Non-pigmented ciliary epithelial cell (primary cell): ENCODE data around the gene RASGRP4.
"Not testable (repeated sequence)": the region's sequence is repeated elsewhere in the genome, so short reads cannot be mapped to it uniquely, and the experiment has no call there.

Experiments
- DNase-seq: peaks from one replicate; pipeline ENCODE4 v3.0.0-alpha.2; 2010; ENCODE audit warnings: low read depth

Gene RASGRP4, protein sequence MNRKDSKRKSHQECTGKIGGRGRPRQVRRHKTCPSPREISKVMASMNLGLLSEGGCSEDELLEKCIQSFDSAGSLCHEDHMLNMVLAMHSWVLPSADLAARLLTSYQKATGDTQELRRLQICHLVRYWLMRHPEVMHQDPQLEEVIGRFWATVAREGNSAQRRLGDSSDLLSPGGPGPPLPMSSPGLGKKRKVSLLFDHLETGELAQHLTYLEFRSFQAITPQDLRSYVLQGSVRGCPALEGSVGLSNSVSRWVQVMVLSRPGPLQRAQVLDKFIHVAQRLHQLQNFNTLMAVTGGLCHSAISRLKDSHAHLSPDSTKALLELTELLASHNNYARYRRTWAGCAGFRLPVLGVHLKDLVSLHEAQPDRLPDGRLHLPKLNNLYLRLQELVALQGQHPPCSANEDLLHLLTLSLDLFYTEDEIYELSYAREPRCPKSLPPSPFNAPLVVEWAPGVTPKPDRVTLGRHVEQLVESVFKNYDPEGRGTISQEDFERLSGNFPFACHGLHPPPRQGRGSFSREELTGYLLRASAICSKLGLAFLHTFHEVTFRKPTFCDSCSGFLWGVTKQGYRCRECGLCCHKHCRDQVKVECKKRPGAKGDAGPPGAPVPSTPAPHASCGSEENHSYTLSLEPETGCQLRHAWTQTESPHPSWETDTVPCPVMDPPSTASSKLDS

DNA sequence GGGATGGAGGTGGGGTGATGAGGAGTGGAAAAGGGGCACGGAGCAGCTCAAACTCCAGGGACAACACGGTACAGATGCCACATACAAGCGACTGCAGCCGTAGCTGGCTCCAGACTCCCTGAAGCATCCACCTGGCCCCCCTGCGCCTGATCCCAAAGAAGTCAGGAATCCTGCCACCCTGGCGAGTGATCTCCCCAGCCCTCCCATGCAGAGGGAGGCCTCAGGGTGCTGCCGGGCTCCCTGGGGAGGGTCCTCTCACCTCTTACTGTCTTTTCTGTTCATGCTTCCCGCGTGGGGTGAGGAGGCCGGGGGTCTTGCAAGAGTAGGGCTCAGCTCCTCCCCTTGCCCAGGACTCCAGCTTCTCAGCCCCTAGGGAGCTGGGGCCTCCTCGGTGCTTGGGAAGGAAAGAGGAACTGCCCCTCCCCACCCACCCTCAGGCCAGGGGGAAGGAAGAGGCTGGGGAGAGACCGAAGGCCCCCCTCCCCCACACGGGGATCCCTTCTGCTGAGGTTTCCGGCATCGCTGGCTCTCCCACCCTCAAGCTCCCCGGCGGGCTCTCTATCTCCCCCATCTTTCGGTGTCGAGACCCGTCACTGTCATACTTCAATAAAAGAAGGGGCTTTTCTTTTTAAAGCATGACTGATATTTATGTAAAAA is at the start of gene RASGRP4:
TSS of gene RASGRP4 (minus strand) at position 410 of the 657 bp plus-strand sequence. CDS start at position 282, 128 bp downstream.
- DNase-seq = no peak

DNA sequence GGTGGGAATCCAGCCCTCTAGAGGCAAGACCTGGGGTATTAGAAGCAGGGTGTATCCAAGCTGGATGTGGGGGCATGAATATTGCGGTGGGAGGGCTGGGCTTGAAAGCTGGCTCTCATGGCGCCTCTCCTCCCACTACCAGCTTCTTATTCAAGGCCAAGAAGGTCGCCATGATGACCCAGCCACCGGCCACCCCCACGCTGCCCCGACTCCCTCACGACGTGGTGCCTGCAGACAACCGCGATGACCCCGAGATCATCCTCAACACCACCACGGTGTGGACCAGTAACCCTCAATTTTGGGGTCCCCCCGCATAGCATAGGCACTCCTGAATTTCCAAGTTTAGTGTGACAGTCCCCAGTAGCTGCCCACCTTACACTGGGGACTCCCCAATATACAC is 49.2 kb upstream of the RASGRP4 start:
- no peak for DNase-seq

DNA sequence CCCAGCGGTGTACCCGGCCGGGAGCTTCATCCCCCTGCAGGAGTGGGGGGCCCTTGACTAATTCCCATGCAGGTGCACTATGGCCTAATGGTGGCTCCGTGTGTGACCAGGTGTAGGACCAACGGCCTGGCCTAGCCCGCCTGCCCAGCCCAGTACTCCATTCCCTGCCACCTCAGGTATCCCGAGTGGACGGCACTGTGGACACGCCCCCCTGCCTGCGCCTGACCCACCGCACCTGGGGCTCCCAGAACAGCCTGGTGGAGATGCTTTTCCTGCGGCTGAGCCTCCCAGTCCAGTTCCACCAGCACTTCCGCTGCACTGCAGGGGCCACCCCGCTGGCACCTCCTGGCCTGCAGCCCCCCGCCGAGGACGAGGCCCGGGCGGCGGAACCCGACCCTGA is 47.2 kb upstream of the RASGRP4 start:
- DNase-seq = no peak

DNA sequence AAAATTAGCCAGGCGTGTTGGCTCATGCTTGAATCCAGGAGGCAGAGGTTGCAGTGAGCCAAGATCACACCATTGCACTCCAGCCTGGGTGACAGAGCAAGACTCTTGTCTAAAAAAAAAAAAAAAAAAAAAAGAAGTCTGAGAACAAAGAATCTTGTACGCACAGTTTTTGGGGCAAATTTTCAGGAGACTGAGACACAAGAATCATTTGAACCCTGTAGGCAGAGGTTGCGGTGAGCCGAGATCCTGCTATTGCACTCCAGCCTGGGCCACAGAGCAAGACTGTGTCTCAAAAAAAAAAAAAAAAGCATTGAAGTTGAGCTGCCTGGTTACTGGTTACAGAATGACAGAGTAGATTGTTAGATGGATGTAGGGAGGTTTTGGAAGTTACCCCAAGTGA is 46.7 kb upstream of the RASGRP4 start:
- not testable (repeated sequence) for DNase-seq

DNA sequence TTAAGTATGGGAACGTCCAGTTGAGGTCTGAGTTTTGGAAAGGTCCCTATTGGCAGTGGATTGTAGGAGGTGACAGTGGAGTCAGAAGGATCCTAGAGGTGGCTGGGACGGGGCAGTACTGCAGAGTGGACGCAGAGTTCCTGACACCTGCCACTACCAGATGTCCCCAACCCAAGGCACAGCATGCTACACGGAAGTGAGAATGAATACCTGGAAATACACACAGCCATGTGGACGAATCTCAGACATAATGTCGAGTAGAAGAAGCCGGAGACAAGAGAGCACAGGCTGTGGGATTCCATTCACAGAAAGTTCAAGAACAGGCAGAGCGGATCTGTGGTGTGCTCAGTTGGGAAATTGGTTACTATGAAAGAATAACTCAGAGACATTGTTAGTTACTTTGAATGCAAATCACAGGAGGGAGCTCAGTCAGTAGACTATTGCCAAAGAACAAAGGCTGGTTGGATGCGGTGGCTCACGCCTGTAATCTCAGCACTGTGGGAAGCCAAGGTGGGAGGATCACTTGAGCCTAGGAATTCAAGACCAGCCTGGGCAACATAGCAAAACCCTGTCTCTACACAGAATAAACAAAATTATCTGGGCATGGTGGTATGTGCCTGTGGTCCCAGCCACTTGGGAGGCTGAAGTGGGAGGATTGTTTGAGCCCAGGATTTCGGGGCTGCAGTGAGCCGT is 44.9 kb upstream of the RASGRP4 start:
- DNase-seq = no peak

DNA sequence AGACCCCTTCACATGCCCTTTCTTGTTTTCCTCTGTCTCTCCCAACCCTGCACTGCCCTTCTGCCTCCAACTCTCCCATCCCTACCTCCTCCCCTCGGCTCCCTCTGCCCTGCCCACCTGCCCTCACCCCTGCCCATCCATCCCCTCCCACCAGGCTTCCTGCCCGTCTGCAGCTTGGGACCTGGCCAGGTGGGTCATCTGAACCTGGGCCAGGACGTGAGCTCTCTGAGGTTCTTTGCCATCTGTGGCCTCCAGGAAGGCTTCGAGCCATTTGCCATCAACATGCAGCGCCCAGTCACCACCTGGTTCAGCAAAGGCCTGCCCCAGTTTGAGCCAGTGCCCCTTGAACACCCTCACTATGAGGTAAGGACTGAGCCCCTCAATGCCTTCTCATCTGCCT is 43.1 kb upstream of the RASGRP4 start:
- DNase-seq = no peak

DNA sequence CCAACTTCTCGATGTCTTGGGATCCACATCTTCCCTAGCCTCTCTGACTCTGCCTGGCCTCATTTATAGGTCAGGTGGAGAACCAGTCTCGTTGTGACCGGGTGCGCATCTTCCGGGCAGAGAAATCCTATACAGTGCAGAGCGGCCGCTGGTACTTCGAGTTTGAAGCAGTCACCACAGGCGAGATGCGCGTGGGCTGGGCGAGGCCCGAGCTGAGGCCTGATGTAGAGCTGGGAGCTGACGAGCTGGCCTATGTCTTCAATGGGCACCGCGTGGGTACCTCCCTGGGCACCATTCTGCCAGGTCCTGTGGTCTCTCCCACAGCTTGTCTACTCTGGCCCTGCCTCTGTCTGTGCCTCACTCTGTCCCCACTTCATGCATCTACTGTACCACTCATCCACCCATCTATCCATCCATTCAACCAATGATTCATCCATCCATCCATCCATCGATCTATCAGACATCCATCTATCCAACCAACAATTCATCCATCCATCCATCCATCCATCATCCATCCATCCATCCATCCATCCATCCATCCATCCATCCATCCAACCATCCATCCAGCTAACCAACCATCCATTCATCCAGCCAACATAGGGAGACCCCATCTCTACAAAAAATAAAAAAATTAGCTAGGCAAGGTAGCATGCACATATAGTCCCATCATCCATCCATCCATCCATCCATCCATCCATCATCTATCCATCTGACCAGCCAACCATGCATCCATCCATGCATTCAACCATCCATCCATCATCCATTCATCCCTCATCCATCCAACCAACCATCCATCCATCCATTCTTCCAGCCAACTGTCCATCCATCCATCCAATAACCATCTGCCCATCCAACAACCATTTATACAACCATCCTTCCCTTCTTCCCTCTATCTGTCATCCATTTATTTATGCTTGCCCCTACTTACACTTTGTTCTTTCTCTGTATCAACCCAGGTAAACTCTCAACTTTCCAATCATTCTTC is 41.8 kb upstream of the RASGRP4 start:
- DNase-seq = no peak

DNA sequence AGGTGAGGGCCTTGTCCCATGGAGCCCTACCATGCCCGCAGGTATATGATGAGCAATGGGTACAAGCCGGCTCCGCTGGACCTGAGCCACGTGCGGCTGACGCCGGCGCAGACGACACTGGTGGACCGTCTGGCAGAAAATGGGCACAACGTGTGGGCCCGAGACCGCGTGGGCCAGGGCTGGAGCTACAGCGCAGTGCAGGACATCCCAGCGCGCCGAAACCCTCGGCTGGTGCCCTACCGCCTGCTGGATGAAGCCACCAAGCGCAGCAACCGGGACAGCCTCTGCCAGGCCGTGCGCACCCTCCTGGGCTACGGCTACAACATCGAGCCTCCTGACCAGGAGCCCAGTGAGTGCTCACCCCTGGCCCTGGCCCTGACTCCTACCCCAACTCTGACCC is 40.0 kb upstream of the RASGRP4 start:
- no peak for DNase-seq

DNA sequence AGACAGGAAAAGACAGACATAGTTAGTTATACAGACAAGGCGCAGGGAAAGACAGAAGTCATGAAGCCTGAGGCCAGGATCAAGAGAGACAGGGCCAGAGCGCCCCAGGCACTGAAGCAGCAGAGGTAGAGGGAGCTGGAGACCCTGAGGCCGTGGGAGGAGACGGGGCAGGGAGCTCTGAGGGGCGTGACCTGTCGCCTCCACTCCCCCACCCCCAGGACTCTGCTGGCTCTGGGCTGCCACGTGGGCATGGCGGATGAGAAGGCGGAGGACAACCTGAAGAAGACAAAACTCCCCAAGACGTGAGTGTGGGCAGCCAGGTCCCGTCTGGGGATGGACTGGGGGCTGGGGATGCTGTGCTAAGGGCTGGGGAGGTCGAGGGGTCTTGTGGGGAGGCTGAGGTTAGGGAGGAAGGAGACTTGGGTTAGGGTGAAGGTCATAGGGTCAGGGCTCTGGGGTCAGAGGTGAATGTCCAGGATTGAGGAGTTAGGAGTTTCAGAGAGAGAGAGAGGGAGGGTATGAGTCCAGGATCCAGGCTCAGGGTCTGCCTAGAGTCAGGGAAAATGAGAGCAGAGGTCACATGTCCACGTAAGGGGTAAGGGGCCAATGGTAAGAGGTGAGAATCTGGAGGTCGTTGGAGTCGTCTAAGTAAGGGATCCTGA is 38.5 kb upstream of the RASGRP4 start:
- no peak for DNase-seq

DNA sequence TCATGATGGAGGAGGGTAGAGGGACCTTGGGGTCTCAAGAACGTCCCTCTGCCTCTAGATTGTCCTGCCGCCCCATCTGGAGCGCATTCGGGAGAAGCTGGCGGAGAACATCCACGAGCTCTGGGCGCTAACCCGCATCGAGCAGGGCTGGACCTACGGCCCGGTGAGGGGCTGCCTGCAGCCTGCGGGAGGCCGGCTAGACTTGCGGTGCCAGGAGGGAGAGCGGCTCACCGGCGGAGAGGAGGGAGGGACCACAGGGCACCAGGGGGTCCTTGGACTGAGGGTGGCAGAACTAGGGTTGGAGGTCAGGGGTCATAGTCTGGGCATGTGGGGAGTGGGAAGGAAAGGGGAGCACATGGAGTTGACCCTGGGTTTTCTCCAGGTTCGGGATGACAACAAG is 37.3 kb upstream of the RASGRP4 start:
- DNase-seq = no peak

DNA sequence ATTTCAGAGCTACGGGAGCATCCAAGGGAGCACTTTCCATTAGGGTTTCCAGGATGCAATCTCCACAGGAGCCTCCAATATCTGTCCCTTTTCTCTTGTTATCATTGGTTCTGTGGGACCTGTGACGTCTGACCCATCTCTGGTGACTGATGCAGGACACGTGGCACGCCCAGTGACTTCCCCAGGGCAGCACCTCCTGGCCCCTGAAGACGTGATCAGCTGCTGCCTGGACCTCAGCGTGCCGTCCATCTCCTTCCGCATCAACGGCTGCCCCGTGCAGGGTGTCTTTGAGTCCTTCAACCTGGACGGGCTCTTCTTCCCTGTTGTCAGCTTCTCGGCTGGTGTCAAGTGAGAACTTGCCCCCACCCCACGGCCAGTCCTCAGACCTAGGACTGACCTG is 33.0 kb upstream of the RASGRP4 start:
- no peak for DNase-seq

DNA sequence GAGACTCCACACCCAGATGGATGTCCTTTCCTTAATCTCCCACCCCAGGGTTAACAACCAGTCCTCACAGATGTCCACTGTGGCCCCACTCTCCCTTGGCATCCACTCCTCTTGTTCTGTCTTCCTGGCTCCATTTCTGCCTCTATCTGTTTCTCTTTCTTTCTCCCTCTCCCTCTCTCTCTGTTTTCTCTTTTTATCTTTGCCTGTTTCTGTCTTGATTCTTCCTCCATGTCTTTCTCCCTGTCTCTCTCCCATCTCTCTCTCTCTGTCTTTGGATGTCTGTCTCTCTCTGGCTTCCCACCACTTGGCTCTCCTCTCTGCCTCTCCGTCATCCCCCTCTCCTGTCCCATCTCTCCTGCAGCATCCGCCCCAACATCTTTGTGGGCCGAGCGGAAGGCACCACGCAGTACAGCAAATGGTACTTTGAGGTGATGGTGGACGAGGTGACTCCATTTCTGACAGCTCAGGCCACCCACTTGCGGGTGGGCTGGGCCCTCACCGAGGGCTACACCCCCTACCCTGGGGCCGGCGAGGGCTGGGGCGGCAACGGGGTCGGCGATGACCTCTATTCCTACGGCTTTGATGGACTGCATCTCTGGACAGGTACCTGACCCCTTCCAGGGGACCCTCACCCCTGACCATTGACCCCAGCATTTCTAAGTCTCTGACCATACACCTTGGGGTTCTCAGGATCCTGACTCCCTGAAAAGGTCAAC is 31.8 kb upstream of the RASGRP4 start:
- no peak for DNase-seq

DNA sequence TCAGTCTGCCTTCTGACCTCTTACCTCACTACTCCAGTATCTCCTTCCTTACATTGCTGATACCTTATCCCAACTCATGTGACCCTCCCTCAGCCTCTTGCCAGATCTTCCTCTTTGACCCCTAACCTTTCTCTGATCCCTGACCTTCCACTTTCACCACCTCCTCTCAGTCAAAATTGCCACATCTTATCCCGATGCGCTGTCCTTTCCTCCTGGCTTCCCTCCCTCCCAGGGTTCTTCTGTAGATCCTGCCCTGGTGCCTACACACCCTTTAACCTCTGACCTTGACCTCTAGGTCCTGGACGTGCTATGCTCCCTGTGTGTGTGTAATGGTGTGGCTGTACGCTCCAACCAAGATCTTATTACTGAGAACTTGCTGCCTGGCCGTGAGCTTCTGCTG is 31.2 kb upstream of the RASGRP4 start:
- no peak for DNase-seq

DNA sequence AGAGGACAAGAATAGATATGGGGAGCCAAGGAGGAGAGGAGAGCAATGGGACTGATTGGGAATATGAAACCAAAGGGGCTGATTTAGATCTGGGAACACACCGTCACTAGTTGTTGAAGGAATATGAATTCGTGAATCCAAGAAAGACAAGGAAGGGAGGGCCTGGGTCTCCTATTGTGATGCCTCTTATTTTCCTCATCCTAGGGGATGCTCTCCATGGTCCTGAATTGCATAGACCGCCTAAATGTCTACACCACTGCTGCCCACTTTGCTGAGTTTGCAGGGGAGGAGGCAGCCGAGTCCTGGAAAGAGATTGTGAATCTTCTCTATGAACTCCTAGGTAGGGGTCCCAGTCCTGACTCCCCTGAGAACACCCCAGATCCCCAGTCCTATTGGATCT is 29.0 kb upstream of the RASGRP4 start:
- DNase-seq = no peak

DNA sequence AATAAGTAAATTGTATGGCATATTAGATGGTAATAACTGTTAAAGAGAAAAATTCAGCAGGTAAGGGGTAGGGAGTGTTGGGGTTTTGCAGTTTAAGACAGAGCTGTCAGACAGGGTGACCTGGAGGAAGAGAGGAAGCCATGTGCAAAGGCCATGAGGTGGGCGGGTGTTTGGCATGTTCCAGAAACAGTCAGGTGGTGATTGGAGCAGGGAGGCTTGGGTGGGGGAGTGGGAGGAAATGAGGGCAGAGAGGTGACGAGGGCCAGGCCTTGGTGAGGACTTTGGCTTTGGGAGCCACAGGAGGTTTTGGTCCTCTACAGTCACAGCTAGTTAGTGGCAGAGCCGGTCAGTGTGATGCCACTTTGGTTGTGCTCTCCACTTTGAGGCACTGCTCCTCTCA is 27.6 kb upstream of the RASGRP4 start:
- no peak for DNase-seq

DNA sequence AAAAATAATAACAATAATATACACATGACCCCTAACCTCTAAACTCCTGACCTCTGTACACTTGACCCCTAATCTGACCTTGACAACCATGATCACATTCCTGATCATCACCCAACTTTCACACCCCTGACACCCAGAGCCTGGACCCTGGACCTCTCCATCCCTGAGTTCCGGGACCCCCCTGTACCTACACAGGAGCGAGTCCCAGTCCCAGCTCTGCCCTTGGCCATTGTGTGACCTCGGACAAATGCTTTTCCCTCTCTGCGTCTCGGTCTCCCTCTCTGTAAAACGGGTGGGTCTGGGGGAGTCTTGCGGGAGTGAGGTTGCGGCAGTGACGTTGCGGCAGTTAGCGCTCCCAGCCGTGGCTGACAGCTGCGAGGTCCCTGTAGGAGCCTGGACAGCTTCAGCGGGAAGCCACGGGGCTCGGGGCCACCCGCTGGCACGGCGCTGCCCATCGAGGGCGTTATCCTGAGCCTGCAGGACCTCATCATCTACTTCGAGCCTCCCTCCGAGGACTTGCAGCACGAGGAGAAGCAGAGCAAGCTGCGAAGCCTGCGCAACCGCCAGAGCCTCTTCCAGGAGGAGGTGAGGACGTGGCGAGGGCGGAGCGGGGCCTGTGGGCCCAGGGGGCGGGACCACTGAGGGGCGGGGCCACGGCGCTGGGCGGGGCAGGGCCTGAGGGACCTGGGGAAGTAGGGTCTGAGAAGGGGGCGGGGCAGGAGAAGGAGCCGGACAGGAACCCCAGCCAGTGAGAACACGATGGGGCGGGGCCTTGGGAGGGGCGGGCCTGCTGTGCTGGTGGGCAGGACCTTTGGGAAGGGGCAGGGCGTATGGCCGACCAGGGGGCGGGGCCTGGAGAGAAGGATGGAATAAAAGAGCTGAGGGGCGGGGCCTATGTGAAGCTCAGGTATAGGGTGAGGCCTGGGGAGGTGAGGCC is 26.7 kb upstream of the RASGRP4 start:
- no peak for DNase-seq

DNA sequence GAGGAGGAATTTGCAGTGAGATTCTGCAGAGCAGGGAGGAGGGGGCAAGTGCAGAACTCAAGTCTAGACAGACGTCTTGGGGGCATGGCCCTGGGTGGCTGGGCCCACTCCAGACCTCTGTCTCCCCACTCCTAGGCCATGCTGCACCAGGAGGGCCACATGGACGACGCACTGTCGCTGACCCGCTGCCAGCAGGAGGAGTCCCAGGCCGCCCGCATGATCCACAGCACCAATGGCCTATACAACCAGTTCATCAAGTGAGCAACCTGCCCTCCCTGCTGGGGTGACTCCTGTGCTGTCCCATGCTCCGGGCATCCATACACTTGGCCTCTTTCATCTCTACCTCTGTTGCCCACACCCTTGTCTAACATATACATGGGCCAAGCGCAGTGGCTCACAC is 25.6 kb upstream of the RASGRP4 start:
- DNase-seq = no peak

DNA sequence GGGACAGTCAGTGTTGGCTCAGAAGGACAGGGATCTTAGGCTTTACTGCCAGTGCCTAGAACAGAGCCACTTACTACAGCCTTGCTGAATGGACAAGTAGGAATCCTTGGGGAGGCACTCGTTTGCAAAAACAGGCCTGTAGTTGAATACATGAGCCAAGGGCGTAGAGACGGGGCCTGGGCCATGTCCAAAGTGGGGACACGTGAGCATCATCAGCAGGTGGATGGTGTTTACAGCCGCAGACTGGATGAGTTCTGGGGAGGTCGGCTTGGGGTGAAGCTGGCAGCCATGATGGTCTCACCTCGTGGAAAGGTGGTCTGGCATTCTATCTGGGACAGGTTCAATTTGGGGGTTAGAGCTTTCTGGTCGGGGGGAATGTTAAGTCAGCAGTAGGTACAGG is 25.0 kb upstream of the RASGRP4 start:
- no peak for DNase-seq

DNA sequence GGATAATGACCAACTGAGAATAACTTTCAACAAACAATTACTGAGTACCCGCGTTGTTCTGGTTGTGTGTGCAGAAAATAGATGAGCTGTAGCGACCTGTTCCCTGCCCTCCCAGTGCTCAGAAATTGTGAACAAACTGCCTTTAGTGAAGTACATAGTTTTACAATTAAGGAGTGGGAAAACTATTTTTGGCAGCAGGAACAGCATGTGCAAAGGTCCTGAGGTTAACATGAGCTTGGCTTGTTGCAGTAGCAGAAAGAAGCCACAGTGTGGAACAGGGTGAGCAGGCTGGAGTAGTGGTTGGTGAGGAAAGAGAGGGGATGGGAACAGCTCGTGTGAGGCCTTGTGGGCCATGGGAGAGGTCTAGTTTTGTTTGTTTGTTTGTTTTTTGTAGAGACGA is 23.5 kb upstream of the RASGRP4 start:
- no peak for DNase-seq
